Muscle of arm (tissue), 12 donors: ENCODE data around the gene RSPRY1. TPM values are rescaled to one million over a fixed set of nuclear protein-coding genes. Genes with fewer than 3 reads are reported as not detected.
A peak's percentile ranks its signal among the peaks of the same experiment; 100 is the strongest.
"Not testable (repeated sequence)": the region's sequence is repeated elsewhere in the genome, so short reads cannot be mapped to it uniquely, and the experiment has no call there.

Experiments used
- DNase-seq: peaks from one replicate; pipeline ENCODE4 v3.0.0-alpha.2; 2013
- polyA plus RNA-seq, 12 donors: library from polyadenylated mRNA; unstranded; fragments of 120-200 nt; gene quantifications; one replicate each; pipeline ENCODE4 v1.2.1, GENCODE V29; 2013; ENCODE audit not compliant: insufficient read length in 12 of 12

RSPRY1 gene
- polyA plus RNA-seq, 12 donors = 17.3 to 37.3 (median 27.7) TPM; not detected in 1

GRCh38 chr16:57184887-57185445 is 1.2 kb upstream of the RSPRY1 start:
- no peak for DNase-seq

- peak; percentile 55 for DNase-seq
Observed at GRCh38 chr16:57185446-57185944, 634 bp upstream of the RSPRY1 start.

GRCh38 chr16:57186872-57187854 is 1.0 kb downstream of the RSPRY1 start:
- DNase-seq = peak; percentile 52

- not testable (repeated sequence) for DNase-seq
Observed at GRCh38 chr16:57187902-57188710, 2.0 kb downstream of the RSPRY1 start.

- no peak for DNase-seq
Observed at GRCh38 chr16:57188711-57189002, 2.5 kb downstream of the RSPRY1 start.

GRCh38 chr16:57189527-57189926 is 3.4 kb downstream of the RSPRY1 start:
- DNase-seq = not testable (repeated sequence)

- DNase-seq = no peak
Observed at GRCh38 chr16:57190136-57190535, 4.0 kb downstream of the RSPRY1 start.

- no peak for DNase-seq
Observed at GRCh38 chr16:57191056-57191571, 5.0 kb downstream of the RSPRY1 start.

GRCh38 chr16:57192146-57192545 is 6.0 kb downstream of the RSPRY1 start:
- DNase-seq = no peak

GRCh38 chr16:57192720-57193486 is 6.8 kb downstream of the RSPRY1 start:
- no peak for DNase-seq

GRCh38 chr16:57194512-57194911 is 8.4 kb downstream of the RSPRY1 start:
- DNase-seq = peak; percentile 30

- no peak for DNase-seq
Observed at GRCh38 chr16:57196286-57196685, 10.2 kb downstream of the RSPRY1 start.

- no peak for DNase-seq
Observed at GRCh38 chr16:57196753-57197152, 10.6 kb downstream of the RSPRY1 start.

- DNase-seq = not testable (repeated sequence)
Observed at GRCh38 chr16:57200321-57200720, 14.2 kb downstream of the RSPRY1 start.

GRCh38 chr16:57200926-57201325 is 14.8 kb downstream of the RSPRY1 start:
- not testable (repeated sequence) for DNase-seq

- DNase-seq = no peak
Observed at GRCh38 chr16:57202095-57202886, 16.2 kb downstream of the RSPRY1 start.

- DNase-seq = no peak
Observed at GRCh38 chr16:57203451-57203850, 17.3 kb downstream of the RSPRY1 start.

- no peak for DNase-seq
Observed at GRCh38 chr16:57204675-57205074, 18.5 kb downstream of the RSPRY1 start.

GRCh38 chr16:57208926-57209325 is 22.8 kb downstream of the RSPRY1 start:
- no peak for DNase-seq

- no peak for DNase-seq
Observed at GRCh38 chr16:57209780-57210179, 23.7 kb downstream of the RSPRY1 start.
